GM18868 (cell line): ENCODE results near the gene PRKCH.

Experiments
- ATAC-seq: cut with Tn5 transposase; IDR thresholded peaks from one replicate; pipeline ENCODE4 v1.9.1; 2021; ENCODE audit warnings: mild to moderate bottlenecking, moderate library complexity; ENCODE audit not compliant: unreplicated experiment

PRKCH gene

GRCh38 chr14:61561657-61562276 is 240.4 kb downstream of the PRKCH start:
- ATAC-seq: no peak

GRCh38 chr14:61562321-61563161 is 241.2 kb downstream of the PRKCH start:
- no peak for ATAC-seq

GRCh38 chr14:61563162-61563511 is 241.8 kb downstream of the PRKCH start:
- no peak for ATAC-seq

GRCh38 chr14:61563880-61564617 is 242.7 kb downstream of the PRKCH start:
- ATAC-seq: no peak

GRCh38 chr14:61564618-61565091 is 243.3 kb downstream of the PRKCH start:
- no peak for ATAC-seq

- ATAC-seq: no peak
Observed at GRCh38 chr14:61565181-61565580, 243.8 kb downstream of the PRKCH start.

- no peak for ATAC-seq
Observed at GRCh38 chr14:61565836-61566536, 244.6 kb downstream of the PRKCH start.

- ATAC-seq: no peak
Observed at GRCh38 chr14:61566537-61567225, 245.3 kb downstream of the PRKCH start.

- no peak for ATAC-seq
Observed at GRCh38 chr14:61567838-61568571, 246.6 kb downstream of the PRKCH start.

GRCh38 chr14:61568572-61569011 is 247.2 kb downstream of the PRKCH start:
- ATAC-seq: peak; percentile 87

GRCh38 chr14:61569308-61569707 is 247.9 kb downstream of the PRKCH start:
- ATAC-seq: no peak

- no peak for ATAC-seq
Observed at GRCh38 chr14:61569812-61570548, 248.6 kb downstream of the PRKCH start.

- ATAC-seq: no peak
Observed at GRCh38 chr14:61570549-61571290, 249.3 kb downstream of the PRKCH start.

GRCh38 chr14:61571917-61572316 is 250.5 kb downstream of the PRKCH start:
- ATAC-seq: no peak

- ATAC-seq: no peak
Observed at GRCh38 chr14:61573321-61573720, 251.9 kb downstream of the PRKCH start.

GRCh38 chr14:61573748-61574513 is 252.6 kb downstream of the PRKCH start:
- ATAC-seq: no peak

GRCh38 chr14:61574514-61574807 is 253.1 kb downstream of the PRKCH start:
- ATAC-seq: no peak

GRCh38 chr14:61575126-61575525 is 253.7 kb downstream of the PRKCH start:
- no peak for ATAC-seq
